Islet precursor cell (in vitro differentiated cells): ENCODE measurements around the gene PARN.
A peak's percentile ranks its signal among the peaks of the same experiment; 100 is the strongest.
"Not testable (repeated sequence)": the region's sequence is repeated elsewhere in the genome, so short reads cannot be mapped to it uniquely, and the experiment has no call there.

Source experiments
- DNase-seq: peaks from one replicate; pipeline ENCODE4 v3.0.0-alpha.2; 2018

PARN gene

GRCh38 chr16:14629919-14630619 lies at the start of gene PARN:
TSS of gene PARN (minus strand) at chr16:14630260. CDS start at chr16:14630125, 135 bp downstream.
- DNase-seq: peak; percentile 98

- DNase-seq: no peak
Measured at GRCh38 chr16:14678748-14679497, 48.9 kb upstream of the PARN start.

DNA sequence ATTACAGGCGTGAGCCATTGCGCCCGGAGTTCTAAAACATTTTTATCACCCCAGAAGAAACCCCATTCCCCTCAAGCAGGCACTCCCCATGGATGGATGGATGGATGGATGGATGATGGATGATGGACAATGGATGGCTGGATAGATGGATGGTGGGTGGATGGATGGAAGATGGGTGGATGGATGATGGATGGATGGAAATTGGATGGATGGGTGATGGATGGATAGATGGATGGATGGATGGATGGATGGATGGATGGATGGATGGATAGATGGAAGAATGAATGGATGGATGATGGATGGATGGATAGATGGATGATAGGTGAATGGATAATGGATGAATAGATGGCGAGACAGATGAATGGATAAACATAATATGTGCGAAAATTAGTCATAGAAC lies 47.6 kb upstream of the PARN start:
- DNase-seq: no peak

GRCh38 chr16:14676633-14677032 lies 46.6 kb upstream of the PARN start:
- no peak for DNase-seq

GRCh38 chr16:14672403-14672971 lies 42.4 kb upstream of the PARN start:
- no peak for DNase-seq

DNA sequence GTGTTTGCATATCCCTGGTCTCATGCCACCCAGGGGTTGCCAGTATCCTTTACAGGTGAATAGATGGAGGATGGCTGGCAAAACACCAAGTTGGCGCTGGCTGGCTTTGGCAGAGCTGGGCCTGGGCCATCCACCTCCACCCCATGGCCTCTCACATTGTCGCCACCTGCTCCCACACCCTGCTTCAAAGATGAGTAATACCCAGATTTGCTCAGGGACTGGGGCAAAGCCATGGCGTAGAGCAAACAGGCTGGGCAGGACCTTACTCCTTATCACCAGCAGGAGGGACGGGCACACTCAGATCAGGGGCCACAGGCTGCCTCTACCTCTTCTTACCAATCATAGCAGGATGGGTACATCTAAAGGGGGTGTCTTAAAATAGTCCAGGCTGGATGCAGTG lies 39.7 kb upstream of the PARN start:
- DNase-seq: no peak

DNA sequence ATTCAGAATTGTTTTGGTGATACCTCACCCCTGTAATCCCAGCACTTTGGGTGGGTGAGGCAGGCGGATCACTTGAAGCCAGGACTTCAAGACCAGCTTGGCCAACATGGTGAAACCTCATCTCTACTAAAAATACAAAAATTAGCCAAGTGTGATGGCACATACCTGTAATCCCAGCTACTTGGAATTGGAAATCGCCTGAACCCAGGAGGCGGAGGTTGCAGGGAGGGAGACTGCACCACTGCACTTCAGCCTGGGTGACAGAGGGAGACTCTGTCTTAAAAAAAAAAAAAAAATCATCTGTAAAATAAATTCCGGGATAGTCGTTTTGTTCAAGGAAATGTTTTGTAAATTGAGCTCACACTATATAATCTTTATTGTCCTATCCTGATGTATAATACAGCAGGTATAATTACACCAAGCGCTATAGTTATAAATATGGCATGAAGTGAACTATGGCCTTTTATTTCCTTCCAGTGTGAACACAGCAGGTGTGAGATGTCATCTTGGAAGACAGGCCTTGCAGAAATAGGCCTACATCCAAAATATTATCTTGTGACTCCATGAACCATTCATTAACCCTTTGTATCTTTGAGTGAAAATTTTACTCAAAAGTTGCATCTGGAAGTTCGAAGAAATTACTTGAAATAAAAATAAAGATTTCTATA lies 38.6 kb upstream of the PARN start:
- DNase-seq: no peak

DNA sequence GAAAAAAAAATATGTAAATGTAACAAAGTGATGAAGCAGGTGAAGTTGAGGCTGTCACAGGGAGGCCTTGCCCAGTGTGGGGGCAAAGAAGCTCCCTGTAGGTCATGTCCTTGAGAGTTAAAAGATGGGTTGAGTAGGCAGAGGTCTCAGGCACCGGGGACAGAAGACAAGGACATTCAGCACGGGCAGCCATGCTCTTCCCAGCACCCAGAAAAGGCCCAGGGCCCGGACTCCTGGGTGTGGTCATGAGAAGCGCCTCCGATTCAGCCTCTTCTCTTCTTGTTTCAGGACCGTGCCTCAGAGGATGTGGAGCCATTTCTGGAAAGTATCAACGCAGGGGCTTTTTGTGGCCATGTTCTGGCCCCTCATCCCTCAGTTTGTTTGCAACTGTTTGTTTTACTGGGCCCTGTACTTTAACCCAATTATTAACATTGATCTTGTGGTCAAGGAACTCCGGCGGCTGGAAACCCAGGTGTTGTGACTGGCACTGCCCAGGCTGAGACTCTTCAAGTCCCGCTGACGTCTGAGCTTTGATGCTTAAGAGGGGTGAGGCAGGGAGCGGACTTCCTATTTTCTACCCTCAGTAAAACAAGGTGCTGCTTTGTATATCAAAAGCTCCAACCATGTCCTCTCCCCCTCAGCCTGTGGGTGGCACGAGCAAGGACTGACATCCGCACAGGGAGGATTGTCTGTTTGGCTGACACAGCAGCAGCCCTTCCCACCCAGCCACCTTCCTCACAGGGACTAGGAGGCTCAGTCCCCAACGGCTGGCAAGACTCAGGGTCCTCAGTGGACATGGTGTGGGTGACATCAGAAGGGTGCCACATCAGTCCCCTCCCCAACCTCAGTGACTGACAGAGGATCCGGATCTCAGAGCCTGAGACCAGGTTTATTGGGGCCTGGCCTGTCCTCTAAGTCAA lies 37.5 kb upstream of the PARN start:
- DNase-seq: no peak

GRCh38 chr16:14658063-14658462 lies 28.0 kb upstream of the PARN start:
- peak; percentile 59 for DNase-seq

GRCh38 chr16:14652726-14653125 lies 22.7 kb upstream of the PARN start:
- no peak for DNase-seq

DNA sequence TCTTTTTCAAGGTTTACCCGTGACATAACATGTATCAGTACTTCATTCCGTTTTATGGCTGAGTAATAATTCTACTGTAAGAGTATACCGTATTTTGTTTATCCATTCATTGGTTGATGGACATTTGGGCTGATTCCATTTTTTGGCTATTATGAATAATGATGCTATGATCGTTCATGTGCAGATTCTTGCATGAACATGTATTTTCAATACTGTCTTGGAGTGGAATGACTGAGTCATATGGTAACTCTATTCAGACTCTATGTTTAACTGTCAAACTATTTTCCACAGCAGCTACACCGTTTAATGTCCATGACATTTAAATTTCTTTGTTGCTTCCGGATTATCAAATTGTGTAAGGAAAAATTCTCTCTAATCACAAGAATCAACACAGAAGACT lies 20.6 kb upstream of the PARN start:
- DNase-seq: no peak

DNA sequence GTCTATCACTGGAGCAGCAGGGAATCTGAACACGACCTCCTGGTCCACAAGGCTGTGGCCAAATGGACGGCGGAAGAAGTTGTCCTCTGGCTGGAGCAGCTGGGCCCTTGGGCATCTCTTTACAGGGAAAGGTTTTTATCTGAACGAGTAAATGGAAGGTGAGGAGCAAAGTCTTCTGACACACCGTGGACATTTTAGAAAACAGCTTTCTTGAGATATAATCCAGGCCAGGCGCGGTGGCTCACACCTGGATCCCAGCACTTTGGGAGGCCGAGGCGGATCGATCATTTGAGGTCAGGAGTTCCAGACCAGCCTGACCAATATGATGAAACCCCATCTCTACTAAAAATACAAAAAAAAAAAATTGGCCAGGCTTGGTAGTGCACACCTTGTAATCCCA lies 19.8 kb upstream of the PARN start:
- DNase-seq: no peak

- no peak for DNase-seq
Measured at GRCh38 chr16:14641926-14642325, 11.9 kb upstream of the PARN start.

- DNase-seq: no peak
Measured at GRCh38 chr16:14641206-14641605, 11.1 kb upstream of the PARN start.

- no peak for DNase-seq
Measured at GRCh38 chr16:14640538-14640937, 10.5 kb upstream of the PARN start.

GRCh38 chr16:14636951-14637240 lies 6.8 kb upstream of the PARN start:
- DNase-seq: not testable (repeated sequence)

GRCh38 chr16:14636179-14636950 lies 6.3 kb upstream of the PARN start:
- not testable (repeated sequence) for DNase-seq

DNA sequence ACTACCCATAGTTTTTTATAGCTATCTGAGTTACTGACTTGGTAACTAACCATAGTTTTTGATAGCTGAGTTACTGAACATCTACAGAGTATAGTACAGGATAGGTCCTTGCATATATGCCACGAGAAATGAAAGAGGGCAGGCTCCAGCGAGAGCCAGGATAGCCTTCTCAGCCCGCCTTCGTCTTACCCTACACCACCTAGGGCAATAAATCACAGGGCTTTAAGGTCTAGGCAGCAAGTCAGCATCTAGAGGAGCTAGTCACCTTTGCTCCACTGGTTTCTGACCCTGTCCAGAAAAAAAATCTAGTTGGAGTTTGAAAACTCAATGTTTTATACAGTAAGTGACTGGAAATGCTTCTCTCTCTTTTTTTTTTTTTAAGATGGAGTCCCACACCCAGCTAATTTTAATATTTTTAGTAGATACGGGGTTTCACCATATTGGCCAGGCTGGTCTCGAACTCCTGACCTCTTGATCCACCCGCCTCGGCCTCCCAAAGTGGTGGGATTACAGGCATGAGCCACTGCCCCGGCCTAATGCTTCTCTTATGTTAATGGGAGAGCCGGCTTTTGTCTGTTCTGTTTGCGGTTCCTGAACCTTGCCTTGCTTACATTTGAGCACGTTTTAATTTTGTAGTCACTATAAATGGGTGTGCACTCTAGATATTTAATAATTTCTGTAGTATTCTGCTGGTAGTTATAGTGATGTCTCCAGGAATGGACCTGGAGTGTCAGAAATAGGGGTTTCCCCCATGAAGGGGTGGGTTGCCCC lies 5.5 kb upstream of the PARN start:
- DNase-seq: no peak

DNA sequence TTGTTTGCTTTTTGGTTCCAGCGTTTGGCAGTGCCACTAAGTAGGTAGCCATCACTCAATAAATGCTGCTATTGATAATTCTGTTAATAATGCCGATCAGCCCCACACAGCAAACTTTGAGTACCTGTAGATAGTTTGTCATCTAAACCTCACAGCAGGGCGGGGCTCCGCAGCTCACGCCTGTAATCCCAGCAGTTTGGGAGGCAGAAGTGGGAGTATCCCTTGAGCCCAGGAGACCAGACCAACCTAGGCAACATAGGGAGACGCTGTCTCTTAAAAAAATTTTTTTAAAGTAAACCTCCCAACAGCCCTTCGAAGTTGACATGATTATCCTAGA lies 4.3 kb upstream of the PARN start:
- no peak for DNase-seq

DNA sequence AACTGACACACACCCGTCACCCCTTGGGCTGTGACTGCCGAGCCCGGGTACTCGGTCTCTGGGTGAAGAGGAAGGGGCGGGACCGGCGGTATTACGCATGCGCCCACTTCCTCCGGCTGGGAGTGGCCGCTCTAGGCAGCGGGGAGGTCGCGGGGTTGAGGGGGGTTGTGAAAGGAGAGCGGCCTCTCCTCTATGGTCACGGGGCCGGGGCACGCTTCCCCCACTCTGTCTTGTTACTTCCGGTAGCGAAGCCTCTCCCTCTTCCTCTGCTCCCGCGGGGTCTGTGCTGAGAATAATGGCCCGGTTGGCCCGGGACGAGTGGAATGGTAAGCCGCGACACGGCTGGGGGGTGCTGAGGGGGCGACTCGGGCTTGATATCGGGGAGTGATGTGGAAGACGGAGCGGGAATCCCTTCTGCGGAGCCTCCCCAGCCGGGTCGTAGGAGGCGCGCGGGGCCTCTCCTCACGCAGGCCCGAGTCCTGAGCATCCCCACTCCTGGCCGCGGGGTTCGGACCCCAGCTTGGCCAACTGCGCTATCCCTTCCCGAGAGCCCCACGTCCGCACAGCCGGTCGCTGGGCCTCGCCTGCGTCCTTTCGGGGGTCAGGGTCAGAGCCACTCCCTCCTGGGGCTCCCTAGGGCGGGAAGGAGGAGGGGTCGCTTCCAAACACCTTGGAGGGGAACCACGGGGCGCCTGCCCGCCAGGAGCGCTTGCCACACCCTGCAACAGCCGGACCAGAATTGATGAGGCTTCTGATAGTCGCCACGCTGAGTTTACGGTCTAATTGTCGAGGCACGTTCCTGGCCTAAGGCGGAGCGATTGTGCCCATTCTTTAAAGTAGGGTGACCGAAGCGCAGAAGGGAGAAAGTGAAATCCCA lies 2.9 kb upstream of the PARN start, which contains the start of gene BFAR:
BFAR (plus strand) TSS at position 259 of the 877 bp plus-strand sequence. CDS start 11,396 bp downstream, outside the sequence.
- DNase-seq: peak; percentile 99
